Inflammatory macrophage (primary cell): Measurements from ENCODE around the gene ADAMTS9.

Experiments
- DNase-seq, 2 donors: peaks; one replicate each; pipeline ENCODE4 v3.0.0-alpha.2; 2020 to 2022

The ADAMTS9 gene

DNA sequence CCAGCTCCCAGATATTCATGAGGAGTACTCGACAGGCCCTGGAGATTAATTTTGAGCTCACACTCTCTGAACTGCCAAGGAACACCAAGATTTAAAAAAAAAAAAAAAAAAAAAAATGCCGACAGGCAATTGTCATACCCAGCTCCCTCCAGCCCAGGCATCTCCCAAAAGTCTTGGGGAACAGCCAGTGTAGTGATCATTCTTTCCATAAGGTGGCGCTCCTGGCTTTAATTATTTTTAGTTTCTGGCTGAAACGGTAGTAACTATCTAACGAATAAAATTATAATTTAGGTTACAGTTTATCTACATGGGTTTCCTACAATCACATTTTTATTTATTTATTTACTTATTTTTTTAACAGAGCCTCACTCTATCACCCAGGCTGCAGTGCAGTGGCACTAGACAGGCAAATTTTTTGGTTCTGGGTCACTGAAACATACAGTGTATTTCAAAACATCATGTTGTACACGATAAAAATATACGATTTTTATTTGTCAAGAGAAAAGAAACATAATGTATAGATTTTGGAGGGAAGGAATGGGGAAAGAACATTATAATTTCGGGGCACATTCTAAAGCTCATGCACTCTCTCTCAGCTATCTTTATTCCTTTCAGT lies 157.3 kb downstream of the ADAMTS9 start:
- DNase-seq, result peak; percentile 23

DNA sequence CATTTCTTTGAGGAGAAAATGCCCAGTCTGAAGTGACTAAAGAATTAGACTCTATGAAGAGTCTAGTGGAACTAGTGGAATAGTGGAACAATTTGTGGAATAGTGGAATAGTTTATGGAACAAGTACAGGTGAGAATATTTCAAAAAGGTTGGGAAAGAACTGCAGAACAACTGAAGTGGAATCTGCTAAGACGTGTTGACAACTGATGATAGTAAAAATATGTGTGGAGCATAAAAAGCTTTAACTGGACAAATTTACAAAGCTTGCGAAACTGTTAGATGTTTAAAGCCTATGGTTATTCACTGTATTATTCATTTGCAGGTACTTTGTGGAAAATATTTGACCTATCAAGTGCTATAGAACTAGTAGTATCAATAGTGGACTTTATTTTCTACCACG lies 164.5 kb downstream of the ADAMTS9 start:
- DNase-seq, result no peak

DNA sequence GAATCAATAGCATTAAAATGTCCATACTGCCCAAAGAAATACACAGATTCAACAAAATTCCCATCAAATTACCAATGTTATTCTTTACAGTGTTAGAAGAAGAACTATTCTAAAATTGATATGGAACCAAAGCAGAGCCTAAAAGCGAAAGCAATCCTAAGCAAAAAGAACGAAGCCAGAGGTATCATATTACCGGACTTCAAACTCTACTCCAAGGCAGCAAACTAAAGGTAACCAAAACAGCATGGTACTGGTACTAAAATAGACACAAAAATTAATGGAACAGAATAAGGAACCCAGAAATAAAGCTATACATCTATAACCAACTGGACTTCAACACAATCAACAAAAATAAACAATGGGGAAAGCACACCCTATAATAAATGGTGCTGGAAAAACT lies 167.5 kb downstream of the ADAMTS9 start:
- DNase-seq, result no peak

DNA sequence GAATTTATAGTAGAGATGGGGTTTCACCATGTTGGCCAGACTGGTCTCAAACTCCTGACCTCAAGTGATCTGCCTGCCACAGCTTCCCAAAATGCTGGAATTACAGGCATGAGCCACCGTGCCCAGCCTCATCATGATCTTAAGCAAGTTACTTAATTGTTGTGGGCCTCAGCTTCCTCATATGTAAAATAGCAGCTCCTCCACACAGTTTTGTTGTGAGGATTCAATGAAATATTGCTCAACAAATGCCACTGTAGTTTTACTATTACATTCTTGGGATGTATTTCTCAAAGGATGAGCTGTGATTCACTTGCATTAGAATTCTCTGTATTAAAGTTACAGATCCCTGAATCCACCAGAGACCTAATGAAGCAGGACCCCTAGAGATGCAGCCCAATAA lies 168.8 kb downstream of the ADAMTS9 start:
- peak; percentile 3 to 6 for DNase-seq

DNA sequence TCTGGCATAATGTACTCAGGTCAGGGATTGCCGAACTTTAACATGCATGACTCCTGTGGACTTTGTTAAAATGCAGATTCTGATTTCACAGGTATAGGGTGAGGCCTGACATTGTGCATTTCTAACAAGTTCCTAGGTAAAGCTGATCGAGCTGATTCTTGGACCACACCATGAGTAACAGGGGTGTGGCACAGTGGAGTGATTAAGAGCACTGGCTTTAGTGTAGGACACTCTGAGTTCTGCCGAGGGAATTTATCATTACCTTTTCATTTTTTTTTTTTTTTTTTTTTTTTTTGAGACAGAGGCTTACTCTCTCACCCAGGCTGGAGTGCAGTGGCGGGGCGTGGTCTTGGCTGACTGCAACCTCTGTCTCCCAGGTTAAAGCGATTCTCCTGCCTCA lies 169.3 kb downstream of the ADAMTS9 start:
- DNase-seq, result no peak

DNA sequence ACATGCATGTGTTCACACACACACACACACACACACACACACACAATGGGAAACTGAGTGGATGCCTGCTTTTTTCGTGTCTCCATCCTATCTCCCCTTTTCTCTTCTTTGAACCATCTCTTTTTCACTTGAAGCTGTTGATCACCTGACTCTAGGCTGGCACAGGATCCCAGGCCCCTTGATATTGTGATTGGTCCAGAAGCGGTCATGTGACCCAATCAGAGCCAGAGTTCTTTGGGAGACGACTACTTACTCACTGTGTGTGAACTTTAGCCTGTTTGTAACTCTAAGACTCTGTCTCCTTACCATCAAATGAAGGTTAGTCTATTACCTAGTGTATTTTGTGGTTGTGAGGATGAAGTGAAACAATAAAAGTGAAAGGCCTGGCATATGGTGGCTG lies 172.9 kb downstream of the ADAMTS9 start:
- no peak for DNase-seq

DNA sequence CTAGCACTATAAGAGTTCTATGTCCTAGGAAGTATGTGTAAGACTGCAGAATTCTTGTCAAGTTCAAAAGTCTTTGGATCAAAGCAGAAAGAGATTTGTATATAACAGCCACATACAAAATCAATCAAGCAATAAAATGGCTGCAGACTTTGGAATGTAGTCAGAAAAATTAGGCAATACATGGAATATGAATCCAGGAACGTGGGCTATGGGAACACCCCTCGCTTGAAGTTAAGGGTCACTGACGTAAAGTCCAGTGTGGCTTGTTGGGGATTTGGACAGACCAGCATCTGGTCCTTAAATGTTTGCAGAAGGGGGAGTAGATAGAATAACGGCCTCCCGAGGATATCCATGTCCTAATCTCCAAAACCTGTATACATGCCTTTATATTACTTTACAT lies 178.6 kb downstream of the ADAMTS9 start:
- no peak for DNase-seq

DNA sequence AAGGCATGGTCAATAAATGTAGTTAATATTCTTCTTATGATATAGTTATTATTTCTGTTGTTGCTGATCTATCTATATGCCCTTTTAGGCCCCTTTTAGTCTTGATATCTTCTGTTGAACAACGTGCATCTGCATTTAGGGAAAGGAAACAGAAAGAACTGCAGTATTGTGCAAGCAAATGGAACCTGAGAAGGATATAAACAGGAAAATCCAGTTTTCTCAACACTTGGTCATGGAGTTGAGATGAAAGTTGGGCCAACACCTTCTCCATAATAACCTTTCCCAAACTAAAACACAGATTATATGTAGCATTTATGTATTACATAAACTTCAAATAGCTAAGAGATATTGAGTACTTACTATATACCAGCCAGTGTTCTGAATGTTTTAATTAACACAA lies 179.7 kb downstream of the ADAMTS9 start:
- DNase-seq, result no peak

DNA sequence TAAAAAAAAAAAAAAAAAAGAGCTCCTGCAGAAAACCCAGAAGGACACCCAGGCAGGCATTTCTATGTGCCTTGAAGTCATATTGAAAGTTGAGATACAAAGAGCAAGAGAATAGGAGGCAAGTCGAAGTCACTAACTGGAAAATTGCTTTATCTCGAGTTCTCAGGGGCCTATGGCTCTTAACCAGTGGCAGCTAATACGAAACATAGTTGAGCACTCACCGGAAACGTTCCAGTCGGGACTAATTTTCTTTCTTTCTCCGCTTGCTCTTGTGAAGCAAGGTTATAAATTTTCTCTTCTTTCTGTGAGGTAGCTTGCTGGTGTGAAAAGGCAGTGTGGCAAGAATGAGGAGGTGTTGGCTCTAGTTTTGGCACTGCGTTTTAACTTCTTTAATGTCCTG lies 181.5 kb downstream of the ADAMTS9 start:
- DNase-seq, result no peak

DNA sequence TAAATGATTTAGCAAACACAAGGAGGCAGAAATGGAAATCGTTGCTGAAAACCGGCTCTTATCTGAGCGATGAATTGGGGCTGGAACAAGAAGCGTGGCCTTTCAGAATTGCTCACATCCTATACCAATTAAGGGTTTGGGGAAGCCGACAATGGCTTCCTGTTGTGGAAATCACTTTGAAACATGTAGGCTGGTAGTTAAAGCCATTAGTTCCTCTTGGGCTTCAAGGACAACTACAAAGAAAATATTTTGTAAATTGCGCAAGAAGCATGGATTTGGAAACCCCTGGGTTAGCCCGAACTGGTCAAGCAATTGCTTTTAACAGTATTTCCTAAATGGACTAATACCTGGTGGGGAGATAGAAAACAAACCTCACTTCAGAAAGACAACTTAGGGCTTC lies 182.4 kb downstream of the ADAMTS9 start:
- DNase-seq, result peak; percentile 50 to 52

DNA sequence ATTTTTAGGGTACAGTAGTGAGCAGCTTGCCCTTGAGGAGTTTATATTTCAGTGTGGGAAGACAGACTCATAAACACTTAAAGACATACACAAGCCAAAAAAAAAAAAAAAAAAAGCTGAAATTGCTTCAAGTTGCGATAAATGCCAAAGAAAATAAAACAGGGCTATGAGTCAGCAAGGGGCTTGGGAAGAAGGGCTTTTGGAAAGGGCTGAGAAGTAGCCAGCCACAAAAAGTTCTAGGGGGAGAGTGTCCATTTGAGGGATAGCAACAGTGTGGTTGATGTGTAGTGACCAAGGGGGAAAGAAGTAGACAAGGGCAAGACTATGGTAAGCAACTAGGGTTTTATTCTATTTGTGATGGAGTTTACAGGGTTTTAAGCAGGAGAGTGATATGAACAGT lies 185.5 kb downstream of the ADAMTS9 start:
- no peak for DNase-seq

DNA sequence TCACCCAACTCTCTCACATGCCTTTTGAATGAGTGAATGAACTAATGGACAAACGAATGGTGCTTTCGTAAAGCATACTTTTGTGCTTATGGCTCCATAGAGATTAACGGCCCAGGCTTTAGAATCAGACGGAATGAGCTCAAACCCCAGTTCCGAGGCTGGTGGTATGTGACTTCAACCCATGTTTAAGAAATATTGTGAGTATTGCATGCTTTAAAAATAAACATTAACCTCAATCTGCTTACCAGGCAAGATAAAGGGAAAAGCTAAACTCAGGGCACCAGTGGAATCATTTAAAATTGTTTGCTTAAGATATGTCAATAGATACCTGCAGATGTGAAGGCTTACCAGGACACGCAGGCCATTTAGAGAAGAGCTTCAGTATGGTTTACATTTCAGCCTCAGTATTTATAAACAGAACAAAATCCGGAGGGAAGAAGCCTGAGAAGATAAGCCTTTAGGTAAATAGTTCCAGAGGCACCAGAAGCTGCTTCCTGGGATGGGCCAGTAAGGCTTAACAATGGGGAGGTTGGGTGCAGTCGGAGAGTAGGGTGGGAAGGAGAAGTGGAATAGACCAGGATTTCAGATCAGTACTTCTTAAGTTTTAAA lies 186.4 kb downstream of the ADAMTS9 start:
- no peak for DNase-seq

DNA sequence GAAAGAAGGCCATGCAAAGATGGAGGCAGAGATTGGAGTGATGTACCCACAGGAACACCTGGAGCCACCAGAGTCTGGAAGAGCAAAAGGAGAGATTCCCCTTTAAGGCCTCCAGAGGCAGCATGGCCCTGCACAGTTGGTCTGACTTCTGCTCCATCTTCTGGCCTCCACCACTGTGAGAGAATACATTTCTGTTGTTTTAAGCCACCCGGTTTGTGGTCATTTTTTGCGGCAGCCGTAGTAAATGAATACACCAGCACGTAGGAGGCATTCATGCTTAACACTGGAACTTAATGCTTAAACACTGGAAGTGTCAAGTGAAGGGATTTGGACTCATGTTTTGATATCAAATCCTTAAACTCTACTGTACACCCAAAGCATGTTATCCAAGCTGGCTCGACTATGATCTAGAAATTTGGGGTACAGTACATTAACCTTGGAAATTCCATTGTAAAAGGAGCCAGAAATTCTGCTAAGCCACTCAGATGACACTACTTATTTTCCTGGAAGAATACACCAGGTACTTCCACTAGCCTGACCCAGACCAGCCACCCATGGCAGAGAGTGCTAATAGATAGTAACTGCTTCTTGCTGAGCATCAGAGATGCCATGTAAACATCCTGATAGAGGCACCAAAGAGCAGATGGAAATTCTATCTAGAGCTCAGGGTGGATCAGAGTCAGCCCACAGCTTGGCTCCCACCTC lies 190.9 kb downstream of the ADAMTS9 start:
- no peak for DNase-seq

DNA sequence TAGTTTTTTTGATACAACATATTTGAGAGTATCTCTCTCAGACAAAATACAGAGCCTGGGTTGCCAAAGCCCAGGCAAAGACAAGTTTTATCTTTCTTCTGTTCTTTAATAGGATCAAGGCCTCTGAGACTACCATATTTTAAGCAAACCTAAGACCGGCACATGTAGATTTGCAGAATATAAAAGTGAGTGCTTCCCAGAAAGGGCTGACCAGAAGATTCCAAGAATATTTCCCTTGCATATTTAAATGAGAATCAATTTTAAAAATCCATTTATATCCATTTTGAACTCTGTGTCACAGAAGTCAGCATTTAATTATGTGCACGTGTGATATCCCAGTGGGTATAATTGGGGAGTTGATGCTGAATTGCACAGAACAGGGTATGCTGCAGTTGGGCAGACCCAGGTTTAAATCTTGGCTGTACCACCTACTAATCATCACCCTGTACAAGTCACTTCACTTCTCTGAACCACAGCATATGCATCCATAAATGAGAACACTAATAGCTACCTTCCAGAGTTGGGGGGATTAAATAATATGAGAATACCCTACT lies 191.9 kb downstream of the ADAMTS9 start:
- DNase-seq, result no peak

DNA sequence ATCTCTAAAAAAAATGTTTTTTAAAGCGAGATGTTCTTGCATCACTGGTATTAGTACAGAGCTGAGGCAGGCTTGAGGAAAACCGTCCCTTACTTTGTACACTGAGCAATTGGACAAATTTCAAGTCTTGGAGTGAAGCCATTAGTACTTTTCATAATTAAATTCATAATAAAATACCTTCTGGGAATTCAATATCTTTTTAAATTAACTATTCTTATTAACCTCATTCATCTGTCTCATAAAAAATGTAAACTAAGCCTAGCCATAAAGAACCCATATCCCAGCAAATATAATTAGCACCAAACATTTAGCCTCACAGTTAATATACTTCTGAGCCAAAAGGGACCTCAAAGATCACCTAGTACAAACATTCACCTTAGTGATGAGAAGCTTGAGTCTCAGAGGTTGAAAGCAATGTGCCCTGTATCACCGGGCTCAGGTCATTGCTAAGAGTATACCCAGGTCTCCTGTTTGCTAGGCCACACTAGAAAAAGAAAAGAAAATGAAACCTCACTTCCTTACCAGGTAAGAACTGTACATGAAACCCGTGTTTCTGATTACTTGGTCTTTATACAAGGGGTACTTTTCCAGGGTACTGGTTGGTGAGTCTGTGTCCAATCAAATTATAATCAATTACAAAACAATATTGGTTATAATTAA lies 192.5 kb downstream of the ADAMTS9 start:
- no peak for DNase-seq

DNA sequence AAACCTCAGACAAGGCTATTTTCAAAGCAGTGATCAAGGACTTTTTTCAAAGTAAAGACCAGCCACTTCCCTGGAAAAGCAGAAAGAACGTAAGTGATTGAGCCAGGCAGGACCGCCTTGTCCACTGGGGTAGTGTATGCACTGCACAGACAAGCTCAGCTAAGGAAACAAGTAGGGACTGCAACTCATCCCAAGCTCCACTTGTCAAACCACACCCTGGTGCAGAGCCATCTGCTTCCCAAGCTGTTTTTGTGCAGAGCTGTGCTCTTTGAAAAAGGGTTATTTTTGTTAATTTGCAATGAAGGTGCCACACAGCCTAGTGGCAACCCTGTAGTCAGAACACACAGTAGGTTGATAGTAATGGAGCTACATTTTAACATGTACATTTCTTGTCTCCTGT lies 193.3 kb downstream of the ADAMTS9 start:
- DNase-seq, result no peak

DNA sequence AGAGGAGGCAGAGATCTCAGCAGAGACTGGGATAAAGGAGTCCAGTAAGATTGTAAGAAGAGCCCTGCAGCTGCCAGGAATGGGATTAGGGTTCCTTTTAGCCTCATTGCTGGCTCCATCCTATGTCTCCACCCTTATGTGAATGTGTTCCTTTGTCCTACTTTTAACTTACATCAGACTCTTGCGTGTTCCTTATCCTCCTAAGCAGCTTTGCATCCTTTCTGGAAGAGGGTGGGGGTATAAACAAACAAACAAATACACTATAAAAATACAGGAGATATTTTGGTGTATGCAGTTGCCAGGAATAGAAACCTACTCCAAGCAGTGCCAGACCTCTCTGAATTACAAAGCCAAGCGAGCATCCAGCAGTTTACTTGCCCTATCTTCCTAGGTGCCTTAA lies 194.7 kb downstream of the ADAMTS9 start:
- DNase-seq, result no peak

DNA sequence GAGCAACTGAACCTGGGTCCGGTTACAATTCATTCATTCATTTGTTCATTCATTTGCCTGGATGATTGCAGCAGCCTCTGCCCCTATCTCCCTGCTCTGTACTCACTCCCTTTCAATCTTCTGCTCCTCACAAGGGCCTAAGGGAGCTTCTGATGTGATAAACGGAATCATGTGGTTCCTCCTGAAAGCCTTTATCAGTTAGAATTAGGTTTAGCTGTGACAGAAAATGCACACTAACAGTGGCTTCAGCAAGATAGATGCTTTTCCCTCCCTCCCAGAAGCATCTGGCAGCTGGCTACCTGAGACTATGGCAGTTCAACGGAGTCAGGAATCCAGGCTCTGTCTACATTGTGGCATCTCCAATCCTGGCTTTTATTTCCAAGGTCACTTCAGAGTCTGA lies 196.0 kb downstream of the ADAMTS9 start:
- DNase-seq, result no peak

DNA sequence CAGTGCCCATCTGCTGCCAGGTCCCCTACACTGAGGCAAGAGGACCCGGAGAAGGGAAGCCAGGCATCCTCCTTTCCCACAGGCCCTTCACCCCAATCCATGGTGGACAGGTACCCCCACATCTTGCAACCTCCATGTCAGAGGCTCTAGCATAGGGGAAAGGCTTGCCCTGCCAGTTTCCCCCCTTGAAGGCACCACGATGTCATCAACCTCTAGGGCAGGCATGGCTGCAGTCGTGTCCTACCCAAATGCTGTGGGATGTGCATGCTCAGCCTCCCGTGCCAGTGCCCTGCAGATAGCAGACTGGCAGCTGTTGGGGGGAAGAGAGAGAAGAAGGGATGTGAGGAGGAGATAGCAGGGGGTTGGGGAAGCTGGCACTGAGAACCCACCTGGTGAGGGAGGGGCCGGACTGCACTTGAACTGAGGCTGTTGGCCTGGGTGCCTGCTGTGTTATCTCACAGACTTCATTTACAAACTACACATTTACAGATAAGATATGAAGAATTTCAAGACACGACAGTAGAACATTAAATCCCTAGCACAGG lies 197.5 kb downstream of the ADAMTS9 start:
- no peak for DNase-seq

DNA sequence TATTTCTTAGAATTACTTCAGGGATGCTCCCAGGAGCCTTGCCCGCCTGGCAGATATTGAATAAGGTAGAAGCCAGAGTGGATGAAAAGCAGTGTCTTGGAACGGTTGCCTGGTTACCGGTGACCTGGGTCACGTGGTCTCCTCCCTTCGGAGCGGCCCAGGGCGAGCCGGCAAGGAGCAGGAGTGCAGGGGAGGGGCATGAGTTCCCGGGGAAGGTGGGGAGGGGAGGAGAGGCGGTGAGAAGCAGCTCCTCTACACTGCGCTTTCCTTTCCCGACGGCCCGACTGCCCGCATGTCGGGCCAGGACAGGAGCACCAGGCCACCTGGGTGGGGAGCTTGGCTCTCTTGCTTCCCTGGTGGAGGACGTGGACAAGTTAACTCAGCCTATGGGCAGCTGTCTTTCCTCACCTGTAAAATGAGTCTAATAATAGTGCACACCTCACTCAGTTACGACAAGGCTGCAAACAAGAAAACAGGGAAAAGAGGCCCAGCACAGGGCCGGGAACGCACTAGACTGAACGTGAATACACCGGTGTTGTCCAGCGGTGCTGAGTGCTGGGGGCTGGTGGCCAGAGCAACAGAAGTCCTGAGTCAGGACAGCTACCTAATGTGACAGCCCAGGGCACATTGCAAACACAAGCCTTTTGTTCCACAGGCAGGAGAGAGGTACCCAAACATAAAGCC lies 198.3 kb downstream of the ADAMTS9 start:
- no peak for DNase-seq

DNA sequence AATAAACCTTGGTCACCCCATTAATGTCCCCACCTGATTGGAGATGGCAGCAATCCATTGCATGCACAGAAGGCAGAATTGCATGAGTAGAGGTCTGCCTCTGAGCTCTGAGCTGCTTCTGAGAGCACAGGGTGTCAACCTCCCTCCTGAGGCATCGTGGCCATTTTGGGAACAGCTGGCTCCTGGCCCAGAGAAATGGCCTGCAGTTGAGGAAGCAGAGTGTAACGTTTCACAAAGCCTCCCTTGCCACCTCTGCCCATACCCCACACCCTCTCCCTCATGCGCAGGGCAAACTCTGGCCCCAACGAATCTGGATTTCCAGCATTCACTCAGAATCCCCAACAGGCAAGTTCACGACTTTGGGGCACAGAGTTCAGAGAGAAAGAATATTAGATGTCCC lies 198.9 kb downstream of the ADAMTS9 start:
- DNase-seq, result no peak

DNA sequence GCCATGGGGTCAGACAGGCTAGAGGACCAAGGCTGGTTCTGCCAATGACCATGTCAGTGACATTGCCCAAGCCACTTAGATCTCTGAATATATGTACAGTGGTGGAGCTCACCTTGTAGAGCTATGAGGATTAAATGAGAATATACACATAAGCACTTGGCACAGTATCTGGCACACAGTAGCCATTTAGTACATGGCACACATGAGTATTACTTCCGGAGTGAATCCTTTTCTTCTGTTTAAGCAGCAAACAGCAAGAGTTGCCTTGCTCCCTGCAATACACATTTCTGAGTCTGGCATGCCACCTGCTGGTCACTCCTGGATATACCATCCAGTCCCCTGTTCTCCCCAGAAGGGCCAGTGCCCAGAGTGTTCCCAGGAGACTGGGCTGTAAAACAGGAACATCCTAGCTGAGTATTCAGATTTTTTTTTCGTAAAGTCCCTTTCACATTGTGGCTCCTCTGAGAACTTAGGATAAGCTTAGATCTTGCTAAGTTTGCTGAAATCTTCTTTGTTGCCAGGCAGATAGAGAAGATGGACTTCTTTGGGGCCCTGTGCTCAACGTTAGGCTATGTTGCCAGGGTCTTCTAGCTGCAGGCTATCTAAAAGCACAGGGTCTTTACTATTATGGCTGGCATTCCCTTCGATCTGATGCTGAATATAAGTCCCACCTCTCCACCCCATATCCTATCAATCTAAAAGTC lies 203.4 kb downstream of the ADAMTS9 start:
- peak; percentile 72 to 73 for DNase-seq
